HL-60 (cell line): ENCODE measurements around the gene PPP3CB.

ENCODE experiments used
- CTCF ChIP-seq: IDR thresholded peaks from one replicate; pipeline ENCODE4 v1.5.1; 2011; ENCODE audit warnings: low read length, control low read depth, inconsistent platforms; ENCODE audit not compliant: insufficient read depth
- GABPA ChIP-seq: IDR thresholded peaks from 2 replicates; pipeline ENCODE4 v1.6.1; 2012; ENCODE audit warnings: low read depth
- REST ChIP-seq: IDR thresholded peaks from 2 replicates; pipeline ENCODE4 v1.6.1; 2012; ENCODE audit warnings: low read depth; ENCODE audit not compliant: insufficient replicate concordance

- no peak for TF ChIP-seq CTCF
- no peak for TF ChIP-seq REST
- no peak for TF ChIP-seq GABPA
Measured at GRCh38 chr10:73426318-73426717, 69.5 kb downstream of the PPP3CB start.
